Ovary (tissue), 9 donors: ENCODE results near the gene FHL3. TPM values are rescaled to one million over a fixed set of nuclear protein-coding genes. Genes with fewer than 3 reads are reported as not detected.
"Not testable (repeated sequence)": the region's sequence is repeated elsewhere in the genome, so short reads cannot be mapped to it uniquely, and the experiment has no call there.

Experiments used
- DNase-seq, 5 donors: peaks; one replicate each; pipeline ENCODE4 v3.0.0-alpha.2; 2019 to 2020
- H3K27ac ChIP-seq, 2 donors: fragments of 200-600 bp; one replicate each; pipeline versions ENCODE4 v1.5.1 to v1.8.0; 2019 to 2022
- H3K27me3 ChIP-seq: fragments of 200-600 bp; one replicate; pipeline ENCODE4 v1.8.0; 2022
- H3K36me3 ChIP-seq: fragments of 200-600 bp; sonication (generic); one replicate; pipeline ENCODE4 v1.5.1; 2019
- H3K4me1 ChIP-seq: one replicate; pipeline ENCODE4 v1.8.1; 2013; ENCODE audit warnings: mild to moderate bottlenecking, moderate library complexity; ENCODE audit not compliant: insufficient read depth
- H3K4me3 ChIP-seq: fragments of 200-600 bp; sonication (generic); one replicate; pipeline ENCODE4 v1.5.1; 2017
- H3K9me3 ChIP-seq, 2 donors: fragments of 200-600 bp in 1 of 2; sonication (generic) in 1 of 2; one replicate each; pipeline versions ENCODE4 v1.5.1 to v1.8.1; 2013 to 2019; ENCODE audit warnings: mild to moderate bottlenecking in 1 of 2, moderate library complexity in 1 of 2
- EP300 ChIP-seq: sonication (generic); formaldehyde crosslinking; IDR thresholded peaks from one replicate; pipeline ENCODE4 v1.6.1; 2017; ENCODE audit warnings: antibody characterized with exemption
- POLR2A ChIP-seq: fragments of 450-650 bp; IDR thresholded peaks from one replicate; pipeline ENCODE4 v1.6.1; 2017; ENCODE audit warnings: antibody characterized with exemption, mild to moderate bottlenecking, moderate library complexity
- WGBS, 3 donors: extraction: QIAGEN DNeasy Blood & Tissue Kit in 1 of 3; methylation state at CpG; one replicate each; pipeline versions ENCODE4 v1.1.5 to v1.1.7; 2013 to 2017; 5-methylcytosine and 5-hydroxymethylcytosine counted together
- intact Hi-C, 4 donors: fragments of 100-400 bp; cut with DNase I; formaldehyde crosslinking; loops; one replicate each; pipeline versions ENCODE4 v1.11.0 to v1.15.1; 2022 to 2023
- polyA plus RNA-seq, 2 donors: library from polyadenylated mRNA; stranded (reverse); fragments of 200-250 nt in 1 of 2; fragments of 350-450 nt in 1 of 2; fragmentation: Illumina TruSeq in 1 of 2; extraction: RNeasy Lipid Tissue Mini Kit (QIAGEN cat#74804) in 1 of 2; gene quantifications; one replicate each; pipeline ENCODE4 v1.2.3, GENCODE V29; 2013 to 2014
- total RNA-seq, 7 donors: library from RNA; depleted of rRNA in 2 of 7; stranded (reverse); fragments of >200 nt in 2 of 7; fragmentation: NEBNext Ultra II Directional in 3 of 7; extraction: Animal tissue kit (Norgen Biotek cat#: 25700) in 3 of 7; gene quantifications; one replicate each; pipeline versions ENCODE4 v1.1.0 to v1.2.4, GENCODE V29; 2016 to 2023
- TF ChIP-seq, protein P1 (sequence below), 3 donors: fragments of 450-650 bp in 2 of 3; fragments of 200-600 bp in 1 of 3; IDR thresholded peaks; one replicate each; pipeline versions ENCODE4 v1.5.1 to v1.8.0; 2016 to 2022; ENCODE audit warnings: antibody characterized with exemption in 3 of 3, mild to moderate bottlenecking in 1 of 3
- donor health status: DM: no; HTN: no; CAD: no; lungs with moderate emphysema.
- donor health status: DM: no; HTN: no; CAD: no.
- donor health status: Bipolar disorder and iron deficiency.
- donor health status: DM: yes; HTN: yes; CAD: no.
- donor health status: DM: no; HTN: no; CAD: no.
- donor health status: DM: yes; HTN: yes; CAD: no.

Gene FHL3
- total and polyA plus RNA-seq, 9 donors, result 13.9 to 63.3 (median 28.8) TPM

DNA sequence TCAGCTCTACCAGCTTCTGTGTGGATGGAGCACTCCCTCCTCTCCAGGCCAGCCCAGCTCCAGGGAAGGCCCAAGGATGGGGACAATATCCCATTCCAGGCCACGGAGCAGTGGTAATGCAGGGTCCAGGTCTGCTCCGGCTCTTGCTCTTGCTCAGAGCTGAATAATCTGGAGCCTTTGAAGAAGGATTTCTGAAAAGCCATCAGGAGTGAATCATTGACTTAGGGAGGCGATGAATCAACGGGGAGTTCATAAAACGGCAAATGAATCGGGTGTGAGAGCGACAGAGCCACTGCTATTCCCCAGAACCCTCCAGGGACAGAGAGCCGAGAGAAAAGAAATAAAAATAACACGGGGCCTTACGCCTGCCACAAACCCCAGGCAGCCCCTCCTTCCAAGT is 33.5 kb upstream of the FHL3 start:
- TF ChIP-seq, protein P1, sequence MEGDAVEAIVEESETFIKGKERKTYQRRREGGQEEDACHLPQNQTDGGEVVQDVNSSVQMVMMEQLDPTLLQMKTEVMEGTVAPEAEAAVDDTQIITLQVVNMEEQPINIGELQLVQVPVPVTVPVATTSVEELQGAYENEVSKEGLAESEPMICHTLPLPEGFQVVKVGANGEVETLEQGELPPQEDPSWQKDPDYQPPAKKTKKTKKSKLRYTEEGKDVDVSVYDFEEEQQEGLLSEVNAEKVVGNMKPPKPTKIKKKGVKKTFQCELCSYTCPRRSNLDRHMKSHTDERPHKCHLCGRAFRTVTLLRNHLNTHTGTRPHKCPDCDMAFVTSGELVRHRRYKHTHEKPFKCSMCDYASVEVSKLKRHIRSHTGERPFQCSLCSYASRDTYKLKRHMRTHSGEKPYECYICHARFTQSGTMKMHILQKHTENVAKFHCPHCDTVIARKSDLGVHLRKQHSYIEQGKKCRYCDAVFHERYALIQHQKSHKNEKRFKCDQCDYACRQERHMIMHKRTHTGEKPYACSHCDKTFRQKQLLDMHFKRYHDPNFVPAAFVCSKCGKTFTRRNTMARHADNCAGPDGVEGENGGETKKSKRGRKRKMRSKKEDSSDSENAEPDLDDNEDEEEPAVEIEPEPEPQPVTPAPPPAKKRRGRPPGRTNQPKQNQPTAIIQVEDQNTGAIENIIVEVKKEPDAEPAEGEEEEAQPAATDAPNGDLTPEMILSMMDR (IDR thresholded peaks at IDR 0.05), result no peak
- no peak for TF ChIP-seq POLR2A
- no peak for TF ChIP-seq EP300
- no peak overlapping the region for H3K4me3 ChIP-seq
- no peaks in the 10 kb centered on the region for H3K27me3 ChIP-seq
- H3K36me3 ChIP-seq, result no peaks in the 10 kb centered on the region
- WGBS, 3 donors, result 75 to 87% (median 84%) methylated on average over 10 of the region's 10 CpGs
- intact Hi-C loops, result loop anchor here in 2 of 4 donors (10.0 kb wide), 1 partner anchor 796 kb away; no protein-coding TSS in a partner anchor
- no peak overlapping the region for H3K27ac ChIP-seq
- no peaks in the 10 kb centered on the region for H3K4me1 ChIP-seq
- H3K9me3 ChIP-seq, result no peaks in the 10 kb centered on the region
- DNase-seq, result no peak

DNA sequence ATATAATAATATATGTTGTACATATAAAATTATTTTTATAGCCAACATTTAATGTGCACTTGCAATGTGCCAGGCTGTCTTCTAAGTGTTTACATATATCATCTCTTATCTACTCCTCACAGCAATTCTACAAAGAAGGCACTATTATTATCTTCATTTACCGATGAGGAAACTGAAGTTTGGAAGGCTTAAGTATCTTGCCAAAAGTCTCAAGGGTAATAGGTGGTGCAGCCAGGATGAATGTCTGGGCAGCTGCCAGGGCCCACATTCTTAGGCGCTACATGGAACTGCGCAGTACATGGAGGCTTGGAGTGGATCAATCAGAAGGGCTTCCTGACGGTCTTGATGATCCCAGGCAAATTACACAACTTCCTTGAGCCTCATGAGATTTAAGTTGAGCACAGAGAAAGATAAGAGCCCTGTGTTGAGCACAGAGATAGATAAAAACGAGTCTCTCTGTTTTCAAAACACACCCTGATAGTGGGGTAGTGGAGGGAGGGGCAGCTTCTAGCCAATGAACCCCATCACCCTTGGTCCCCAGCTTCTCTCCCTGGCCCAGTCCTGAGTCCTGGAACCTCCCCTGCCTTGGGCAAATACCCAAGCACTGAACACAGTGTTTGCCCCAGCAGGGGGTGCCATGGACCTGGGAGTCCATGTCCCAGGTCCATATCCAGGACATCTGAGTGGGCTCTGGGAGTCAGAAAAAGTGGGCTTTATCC is 32.1 kb upstream of the FHL3 start:
- TF ChIP-seq, protein P1 (IDR thresholded peaks at IDR 0.05), result no peak
- TF ChIP-seq EP300 (no peak), POLR2A (no peak)
- H3K4me3 ChIP-seq, result no peak overlapping the region
- no peaks in the 10 kb centered on the region for H3K9me3 ChIP-seq
- no peaks in the 10 kb centered on the region for H3K4me1 ChIP-seq
- H3K27ac ChIP-seq, result no peak overlapping the region
- 52 to 58% (median 58%) methylated on average over 5 of the region's 5 CpGs for WGBS, 3 donors
- H3K27me3 ChIP-seq, result no peaks in the 10 kb centered on the region
- no peaks in the 10 kb centered on the region for H3K36me3 ChIP-seq
- no peak for DNase-seq
- intact Hi-C loops, result loop anchor here in 2 of 4 donors (10.0 kb wide), 1 partner anchor 797 kb away; no protein-coding TSS in a partner anchor

DNA sequence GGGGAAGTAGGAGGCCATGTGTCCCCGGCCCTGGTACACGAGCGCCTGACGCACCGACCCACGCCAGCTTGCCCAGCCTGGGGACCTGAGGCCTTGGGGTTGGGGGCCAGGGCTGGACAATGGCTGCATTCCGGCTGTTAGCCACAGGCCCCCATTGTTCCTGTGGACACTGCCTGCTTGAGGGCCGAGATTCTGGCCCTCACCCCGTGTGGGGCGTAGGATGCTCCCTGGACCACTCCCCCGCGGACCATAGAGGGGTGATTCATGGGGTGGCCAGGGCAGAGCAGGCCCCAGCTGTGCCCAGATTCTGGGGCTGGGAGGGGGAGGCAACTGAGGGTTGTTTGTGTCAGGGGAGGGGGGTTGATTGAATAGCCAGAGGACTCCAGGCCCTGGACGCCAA is 29.6 kb upstream of the FHL3 start:
- Histone ChIP-seq H3K4me3 (no peak overlapping the region), H3K27me3 (no peaks in the 10 kb centered on the region), H3K27ac (no peak overlapping the region), H3K36me3 (no peaks in the 10 kb centered on the region), H3K4me1 (peaks cover 9% of the 10 kb centered on the region), H3K9me3 (no peaks in the 10 kb centered on the region)
- intact Hi-C loops, result loop anchor here in 2 of 4 donors (10.0 kb wide), 1 partner anchor 800 kb away; no protein-coding TSS in a partner anchor
- DNase-seq, result no peak
- WGBS, 3 donors, result 78 to 94% (median 85%) methylated on average over 10 to 13 of the region's 13 CpGs
- TF ChIP-seq POLR2A, result no peak
- no peak for TF ChIP-seq EP300
- TF ChIP-seq, protein P1 (IDR thresholded peaks at IDR 0.05), result no peak

DNA sequence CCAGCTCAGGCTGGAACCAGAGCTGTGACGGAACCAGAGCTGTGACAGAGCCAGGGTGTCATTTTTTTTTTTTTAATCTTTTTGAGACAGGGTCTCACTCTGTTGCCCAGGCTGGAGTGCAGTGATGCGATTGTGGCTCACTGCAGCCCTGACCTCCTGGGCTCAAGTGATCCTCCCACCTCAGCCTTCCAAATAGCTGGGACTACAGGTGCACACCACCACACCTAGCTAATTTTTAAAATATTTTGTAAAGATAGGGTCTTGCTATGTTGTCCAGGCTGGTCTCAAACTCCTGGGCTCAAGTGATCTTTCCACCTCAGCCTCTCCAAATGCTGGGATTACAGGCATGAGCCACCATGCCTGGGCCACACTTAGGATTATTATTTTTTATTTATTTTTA is 27.7 kb upstream of the FHL3 start:
- not testable (repeated sequence) for H3K27me3 ChIP-seq, H3K9me3 ChIP-seq, H3K4me3 ChIP-seq, H3K36me3 ChIP-seq, H3K27ac ChIP-seq, DNase-seq
- 87 to 92% (median 89%) methylated on average over 2 of the region's 2 CpGs for WGBS, 3 donors
- H3K4me1 ChIP-seq, result peaks cover 17% of the 10 kb centered on the region
- intact Hi-C loops, result loop anchor here in 2 of 4 donors (10.0 kb wide), 1 partner anchor 802 kb away; no protein-coding TSS in a partner anchor

DNA sequence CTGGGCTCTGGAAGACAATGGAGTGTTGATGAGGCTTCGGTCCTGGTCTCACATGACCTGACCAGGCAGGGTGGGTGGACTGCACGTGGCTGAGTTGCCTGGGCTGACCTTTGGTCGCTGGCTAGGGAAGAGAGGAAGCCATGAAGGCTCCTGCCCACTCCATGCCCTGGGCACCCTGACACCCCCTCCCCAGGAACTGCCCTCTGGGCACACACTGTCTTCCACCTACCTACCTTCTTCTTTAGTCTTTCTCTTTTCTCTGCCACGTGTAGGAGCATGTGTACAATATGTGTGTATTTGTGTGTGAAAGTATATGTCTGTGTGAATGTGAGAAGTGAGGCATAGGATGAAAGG is 26.2 kb upstream of the FHL3 start:
- Histone ChIP-seq H3K4me1 (peaks cover 17% of the 10 kb centered on the region), H3K27me3 (no peaks in the 10 kb centered on the region), H3K27ac (no peak overlapping the region), H3K4me3 (no peak overlapping the region), H3K36me3 (no peaks in the 10 kb centered on the region), H3K9me3 (no peaks in the 10 kb centered on the region)
- intact Hi-C loops, result loop anchor here in 2 of 4 donors (10.0 kb wide), 1 partner anchor 803 kb away; no protein-coding TSS in a partner anchor
- 69 to 76% (median 71%) methylated on average over 4 of the region's 4 CpGs for WGBS, 3 donors
- no peak for TF ChIP-seq POLR2A
- TF ChIP-seq, protein P1 (IDR thresholded peaks at IDR 0.05), result no peak
- TF ChIP-seq EP300, result no peak
- DNase-seq, result no peak
